GM15510 (cell line): ENCODE results near the gene KDM6B.

Source experiments
- POLR2A ChIP-seq: IDR thresholded peaks from 3 replicates; pipeline ENCODE4 v1.6.1; 2011; ENCODE audit warnings: borderline replicate concordance; ENCODE audit not compliant: insufficient read length; ENCODE audit errors: extremely low read depth

The KDM6B gene

GRCh38 chr17:7833011-7833794, 814 bp upstream of the KDM6B start:
- no peak for TF ChIP-seq POLR2A

- TF ChIP-seq POLR2A = no peak
Observed at GRCh38 chr17:7834542-7834956, 532 bp downstream of the KDM6B start.

- no peak for TF ChIP-seq POLR2A
Observed at GRCh38 chr17:7834957-7835813, 1.2 kb downstream of the KDM6B start.

GRCh38 chr17:7835814-7836595, 2.0 kb downstream of the KDM6B start:
- TF ChIP-seq POLR2A = peak; percentile 59

GRCh38 chr17:7836596-7837407, 2.8 kb downstream of the KDM6B start:
- no peak for TF ChIP-seq POLR2A

- no peak for TF ChIP-seq POLR2A
Observed at GRCh38 chr17:7837408-7838088, 3.5 kb downstream of the KDM6B start.

- no peak for TF ChIP-seq POLR2A
Observed at GRCh38 chr17:7838090-7839075, 4.4 kb downstream of the KDM6B start.

- no peak for TF ChIP-seq POLR2A
Observed at GRCh38 chr17:7839190-7839875, 5.3 kb downstream of the KDM6B start.

- TF ChIP-seq POLR2A = no peak
Observed at GRCh38 chr17:7839876-7840261, 5.9 kb downstream of the KDM6B start.

- TF ChIP-seq POLR2A = no peak
Observed at GRCh38 chr17:7840441-7840840, 6.4 kb downstream of the KDM6B start.

- no peak for TF ChIP-seq POLR2A
Observed at GRCh38 chr17:7840875-7841274, 6.9 kb downstream of the KDM6B start.

- TF ChIP-seq POLR2A = no peak
Observed at GRCh38 chr17:7841396-7841914, 7.4 kb downstream of the KDM6B start.
